Measurements from ENCODE around the gene MYEOV. TPM values are rescaled to one million over a fixed set of nuclear protein-coding genes. Genes with fewer than 3 reads are reported as not detected.

Gene MYEOV
- total RNA-seq, 2 donors from 2014 or later = 4.5 to 8.2 TPM

DNA sequence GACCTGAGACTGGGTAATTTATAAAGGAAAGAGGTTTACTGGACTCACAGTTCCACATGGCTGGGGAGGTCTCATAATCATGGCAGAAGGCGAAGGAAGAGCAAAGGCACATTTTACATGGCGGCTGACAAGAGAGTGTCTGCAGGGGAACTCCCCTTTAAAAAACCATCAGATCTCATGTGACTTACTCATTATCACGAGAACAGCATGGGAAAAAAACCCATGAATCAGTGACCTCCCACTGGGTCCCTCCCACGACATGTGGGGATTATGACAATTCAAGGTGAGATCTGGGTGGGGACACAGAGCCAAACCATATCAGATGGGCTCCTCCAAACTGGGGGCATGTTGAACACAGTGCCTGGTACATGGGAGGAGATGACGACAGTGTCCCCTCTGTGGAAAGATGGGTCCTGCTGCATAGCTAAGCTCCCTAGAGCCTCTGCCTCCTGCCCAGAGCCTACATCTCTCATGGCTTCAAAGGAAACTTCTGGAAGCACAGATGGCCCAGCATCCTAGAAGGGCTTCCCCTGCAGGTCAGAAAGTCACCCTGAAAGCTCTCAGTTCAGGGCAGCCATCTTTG, 46.1 kb downstream of the MYEOV start:
- Histone ChIP-seq H3K9me3 (no peaks in the 10 kb centered on the region), H3K27me3 (no peaks in the 10 kb centered on the region), H3K4me1 (peaks cover 6% of the 10 kb centered on the region), H3K9ac (ENCODE audit: low read depth in 2 of 2, low read length in 2 of 2) (no peak overlapping the region), H3K36me3 (no peaks in the 10 kb centered on the region), H3K4me3 (no peak overlapping the region), H3K27ac (no peak overlapping the region)
- peak; percentile 6 for DNase-seq
- intact Hi-C loops (cut with DNase I) = no loop called here
- TF ChIP-seq, protein P1, sequence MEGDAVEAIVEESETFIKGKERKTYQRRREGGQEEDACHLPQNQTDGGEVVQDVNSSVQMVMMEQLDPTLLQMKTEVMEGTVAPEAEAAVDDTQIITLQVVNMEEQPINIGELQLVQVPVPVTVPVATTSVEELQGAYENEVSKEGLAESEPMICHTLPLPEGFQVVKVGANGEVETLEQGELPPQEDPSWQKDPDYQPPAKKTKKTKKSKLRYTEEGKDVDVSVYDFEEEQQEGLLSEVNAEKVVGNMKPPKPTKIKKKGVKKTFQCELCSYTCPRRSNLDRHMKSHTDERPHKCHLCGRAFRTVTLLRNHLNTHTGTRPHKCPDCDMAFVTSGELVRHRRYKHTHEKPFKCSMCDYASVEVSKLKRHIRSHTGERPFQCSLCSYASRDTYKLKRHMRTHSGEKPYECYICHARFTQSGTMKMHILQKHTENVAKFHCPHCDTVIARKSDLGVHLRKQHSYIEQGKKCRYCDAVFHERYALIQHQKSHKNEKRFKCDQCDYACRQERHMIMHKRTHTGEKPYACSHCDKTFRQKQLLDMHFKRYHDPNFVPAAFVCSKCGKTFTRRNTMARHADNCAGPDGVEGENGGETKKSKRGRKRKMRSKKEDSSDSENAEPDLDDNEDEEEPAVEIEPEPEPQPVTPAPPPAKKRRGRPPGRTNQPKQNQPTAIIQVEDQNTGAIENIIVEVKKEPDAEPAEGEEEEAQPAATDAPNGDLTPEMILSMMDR (IDR thresholded peaks at IDR 0.05) = no peak

DNA sequence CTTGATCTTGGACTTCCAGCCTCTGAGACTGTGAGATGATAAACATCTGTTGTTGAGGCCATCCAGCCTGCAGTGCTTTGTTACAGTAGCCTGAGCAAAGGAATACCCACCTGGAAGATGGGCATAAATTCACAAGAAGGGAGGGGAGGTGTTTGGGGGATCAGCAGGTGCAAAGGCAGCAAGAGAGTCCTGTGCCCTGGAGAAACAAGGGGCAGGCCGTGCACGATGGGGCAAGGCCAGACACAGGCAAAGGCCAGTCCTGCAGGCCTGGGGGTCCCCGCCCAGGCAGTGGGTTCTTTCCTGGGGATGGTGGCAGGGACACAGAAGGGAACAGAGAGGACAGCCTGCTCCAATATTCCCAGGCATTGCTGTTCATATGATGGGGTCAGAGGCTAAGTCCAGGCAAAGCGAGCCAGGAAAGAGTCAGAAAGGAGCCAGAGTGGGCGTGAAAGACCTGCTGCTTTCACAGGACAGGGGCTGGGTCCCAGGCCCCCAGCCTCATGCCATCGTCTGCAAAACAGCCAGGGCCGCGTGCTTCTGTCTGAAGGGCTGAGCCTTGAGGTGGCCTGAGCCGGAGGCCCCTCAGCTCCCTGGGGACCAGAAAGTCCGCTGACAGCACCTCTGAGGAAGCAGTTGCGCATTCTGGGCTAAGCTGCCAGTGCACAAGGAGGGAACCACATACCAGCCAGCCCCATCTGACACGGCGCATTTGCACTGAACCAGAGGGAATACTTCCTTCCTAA, 48.8 kb downstream of the MYEOV start:
- peak; percentile 5 for DNase-seq
- Histone ChIP-seq H3K9me3 (no peaks in the 10 kb centered on the region), H3K9ac (ENCODE audit: low read depth in 2 of 2, low read length in 2 of 2) (no peak overlapping the region), H3K27me3 (no peaks in the 10 kb centered on the region), H3K4me3 (no peak overlapping the region), H3K4me1 (peaks cover under 1% of the 10 kb centered on the region), H3K27ac (no peak overlapping the region), H3K36me3 (no peaks in the 10 kb centered on the region)
- intact Hi-C loops (cut with DNase I) = no loop called here
- TF ChIP-seq, protein P1 (IDR thresholded peaks at IDR 0.05) = no peak

DNA sequence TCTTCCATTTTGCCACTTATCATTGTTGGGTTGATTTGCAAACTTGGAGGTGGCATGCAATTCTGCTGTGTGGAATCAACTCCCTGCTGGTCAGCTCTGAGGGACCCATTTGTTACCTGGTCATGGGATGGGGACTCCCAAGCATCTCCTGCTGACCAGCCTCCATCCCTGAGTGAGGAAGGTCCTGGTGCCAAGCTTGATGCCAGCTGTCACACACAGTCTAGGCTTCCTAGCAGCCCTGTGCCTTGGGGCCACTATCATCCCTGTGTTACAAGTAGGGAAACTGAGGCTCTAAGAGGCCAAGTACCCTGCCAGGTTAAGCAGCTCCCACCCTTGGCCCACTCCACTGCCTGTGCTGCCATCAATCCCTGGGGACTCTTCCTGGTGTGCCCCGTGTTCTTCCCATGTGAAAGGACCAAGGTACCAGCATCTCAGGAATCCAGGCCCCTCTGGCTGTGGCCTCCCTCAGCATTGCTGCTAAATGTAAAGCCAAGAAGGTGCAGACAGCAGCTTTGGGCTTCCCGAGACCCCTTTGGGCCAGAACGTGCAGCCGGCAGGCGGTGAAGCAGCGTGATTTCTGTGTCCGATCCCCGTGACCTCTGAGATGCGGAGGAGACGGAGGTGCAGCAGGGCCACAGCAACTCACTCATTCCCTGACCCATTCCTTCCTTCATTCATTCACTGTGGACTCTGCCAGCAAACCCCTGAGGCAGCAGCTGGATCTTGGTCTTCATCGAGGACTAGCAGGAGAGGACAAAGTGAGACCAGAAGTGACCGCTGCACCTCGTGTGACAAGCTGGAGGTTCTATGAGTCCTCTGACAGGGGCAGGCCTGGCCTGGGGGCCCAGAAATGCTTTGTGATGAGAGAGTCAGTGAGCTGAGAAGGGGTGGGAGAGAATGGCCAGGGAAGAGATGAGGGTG, 49.7 kb downstream of the MYEOV start:
- TF ChIP-seq, protein P1 (IDR thresholded peaks at IDR 0.05) = no peak
- Histone ChIP-seq H3K4me3 (no peak overlapping the region), H3K36me3 (no peaks in the 10 kb centered on the region), H3K27me3 (no peaks in the 10 kb centered on the region), H3K4me1 (no peaks in the 10 kb centered on the region), H3K27ac (no peak overlapping the region), H3K9me3 (no peaks in the 10 kb centered on the region), H3K9ac (ENCODE audit: low read depth in 2 of 2, low read length in 2 of 2) (no peak overlapping the region)
- peak; percentile 10 for DNase-seq
- intact Hi-C loops (cut with DNase I) = no loop called here

DNA sequence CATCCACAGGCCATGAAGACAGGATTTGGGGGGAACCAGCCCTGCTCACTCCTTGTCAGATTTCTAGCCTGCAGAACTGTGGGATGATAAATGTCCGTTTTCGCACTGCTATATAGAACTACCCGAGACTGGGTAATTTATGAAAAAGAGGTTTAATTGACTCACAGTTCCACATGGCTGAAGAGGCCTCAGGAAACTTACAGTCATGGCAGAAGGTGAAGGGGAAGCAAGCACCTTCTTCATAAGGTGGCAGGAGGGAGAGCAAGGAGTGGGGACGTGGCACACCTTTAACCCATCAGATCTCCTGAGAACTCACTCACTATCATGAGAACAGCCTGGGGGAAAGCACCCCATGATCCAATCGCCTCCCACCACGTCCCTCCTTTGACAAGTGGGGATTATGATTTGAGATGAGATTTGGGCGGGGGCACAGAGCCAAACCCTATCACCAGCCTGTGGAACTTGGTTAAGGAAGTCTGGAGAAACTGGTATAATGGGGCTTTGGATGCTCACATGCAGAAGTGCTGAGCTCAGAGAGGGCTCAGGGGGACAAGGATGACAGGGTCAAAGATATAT, 50.7 kb downstream of the MYEOV start:
- no peaks in the 10 kb centered on the region for H3K9me3 ChIP-seq
- TF ChIP-seq, protein P1 (IDR thresholded peaks at IDR 0.05) = no peak
- H3K27me3 ChIP-seq = no peaks in the 10 kb centered on the region
- H3K4me1 ChIP-seq = no peaks in the 10 kb centered on the region
- H3K27ac ChIP-seq = no peak overlapping the region
- H3K4me3 ChIP-seq = no peak overlapping the region
- DNase-seq = peak; percentile 6
- H3K36me3 ChIP-seq = no peaks in the 10 kb centered on the region
- H3K9ac ChIP-seq (ENCODE audit: low read depth in 2 of 2, low read length in 2 of 2) = no peak overlapping the region
- intact Hi-C loops (cut with DNase I) = no loop called here

Other genes starting within 250 kb of the MYEOV start
- 10 to 100 TPM; 14.5 to 21.1 TPM for gene TPCN2, start 245.2 kb upstream of the MYEOV start, total RNA-seq
- gene SMIM38, start 138.2 kb upstream of the MYEOV start, total RNA-seq = under 1 TPM in 1 of 2 donors, not detected in 1; 0.10 TPM
- gene LINC01488, start 187.5 kb downstream of the MYEOV start, total RNA-seq = not detected